ENCODE results near the gene MYOCOS.

- no peak for TF ChIP-seq EZH2 (IDR thresholded peaks at IDR 0.05; ENCODE audit: borderline replicate concordance, low read length)
- TF ChIP-seq, protein P1, sequence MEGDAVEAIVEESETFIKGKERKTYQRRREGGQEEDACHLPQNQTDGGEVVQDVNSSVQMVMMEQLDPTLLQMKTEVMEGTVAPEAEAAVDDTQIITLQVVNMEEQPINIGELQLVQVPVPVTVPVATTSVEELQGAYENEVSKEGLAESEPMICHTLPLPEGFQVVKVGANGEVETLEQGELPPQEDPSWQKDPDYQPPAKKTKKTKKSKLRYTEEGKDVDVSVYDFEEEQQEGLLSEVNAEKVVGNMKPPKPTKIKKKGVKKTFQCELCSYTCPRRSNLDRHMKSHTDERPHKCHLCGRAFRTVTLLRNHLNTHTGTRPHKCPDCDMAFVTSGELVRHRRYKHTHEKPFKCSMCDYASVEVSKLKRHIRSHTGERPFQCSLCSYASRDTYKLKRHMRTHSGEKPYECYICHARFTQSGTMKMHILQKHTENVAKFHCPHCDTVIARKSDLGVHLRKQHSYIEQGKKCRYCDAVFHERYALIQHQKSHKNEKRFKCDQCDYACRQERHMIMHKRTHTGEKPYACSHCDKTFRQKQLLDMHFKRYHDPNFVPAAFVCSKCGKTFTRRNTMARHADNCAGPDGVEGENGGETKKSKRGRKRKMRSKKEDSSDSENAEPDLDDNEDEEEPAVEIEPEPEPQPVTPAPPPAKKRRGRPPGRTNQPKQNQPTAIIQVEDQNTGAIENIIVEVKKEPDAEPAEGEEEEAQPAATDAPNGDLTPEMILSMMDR (conservative IDR thresholded peaks at IDR 0.05 in 1 of 2, IDR thresholded peaks at IDR 0.05 in 1 of 2; ENCODE audit: extremely low read depth in 1 of 2, insufficient read depth in 1 of 2, low read depth in 1 of 2, low read length in 2 of 2), result no peak
These were observed 42.0 kb downstream of the MYOCOS start for GRCh38 chr1:171663854-171664575.

All from mammary epithelial cell (primary cell).